Sigmoid colon (tissue), 4 donors: Measurements from ENCODE around the gene GPRASP3.

Source experiments
- EP300 ChIP-seq, 4 donors: sonication (generic); formaldehyde crosslinking; IDR thresholded peaks; one replicate each; pipeline ENCODE4 v1.6.1; 2017; ENCODE audit warnings: antibody characterized with exemption in 4 of 4
- POLR2A ChIP-seq, 2 donors: fragments of 450-650 bp; IDR thresholded peaks; one replicate each; pipeline ENCODE4 v1.6.1; 2016; ENCODE audit warnings: antibody characterized with exemption in 2 of 2, mild to moderate bottlenecking in 2 of 2, moderate library complexity in 2 of 2
- TF ChIP-seq, protein P1 (sequence below), 4 experiments: fragments of 450-650 bp in 3 of 4; fragments of 200-600 bp in 1 of 4; IDR thresholded peaks; one replicate each; pipeline ENCODE4 v1.5.1; 2016 to 2019; ENCODE audit warnings: antibody characterized with exemption in 4 of 4, mild to moderate bottlenecking in 3 of 4, moderate library complexity in 2 of 4

DNA sequence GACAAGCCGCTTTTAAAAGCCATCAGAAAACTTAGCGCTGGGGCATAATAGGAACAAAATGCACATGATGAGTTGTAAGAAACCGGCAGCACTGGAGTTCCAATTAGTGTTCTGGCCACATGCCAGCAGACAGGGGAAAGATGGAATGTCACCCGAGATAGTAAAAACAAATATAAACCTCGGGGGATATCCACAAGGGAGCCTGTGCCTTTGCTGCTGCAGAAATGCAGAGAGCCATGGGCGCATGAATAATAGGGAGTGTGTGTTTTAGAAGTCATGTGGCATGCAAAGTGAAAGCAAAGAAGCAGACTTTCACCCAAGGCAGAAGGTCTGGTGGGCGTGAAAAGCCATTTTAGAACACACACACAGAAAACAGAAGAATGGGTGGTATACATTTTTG is 19.1 kb downstream of the GPRASP3 start:
- TF ChIP-seq EP300 (IDR thresholded peaks at IDR 0.05): no peak
- TF ChIP-seq, protein P1, sequence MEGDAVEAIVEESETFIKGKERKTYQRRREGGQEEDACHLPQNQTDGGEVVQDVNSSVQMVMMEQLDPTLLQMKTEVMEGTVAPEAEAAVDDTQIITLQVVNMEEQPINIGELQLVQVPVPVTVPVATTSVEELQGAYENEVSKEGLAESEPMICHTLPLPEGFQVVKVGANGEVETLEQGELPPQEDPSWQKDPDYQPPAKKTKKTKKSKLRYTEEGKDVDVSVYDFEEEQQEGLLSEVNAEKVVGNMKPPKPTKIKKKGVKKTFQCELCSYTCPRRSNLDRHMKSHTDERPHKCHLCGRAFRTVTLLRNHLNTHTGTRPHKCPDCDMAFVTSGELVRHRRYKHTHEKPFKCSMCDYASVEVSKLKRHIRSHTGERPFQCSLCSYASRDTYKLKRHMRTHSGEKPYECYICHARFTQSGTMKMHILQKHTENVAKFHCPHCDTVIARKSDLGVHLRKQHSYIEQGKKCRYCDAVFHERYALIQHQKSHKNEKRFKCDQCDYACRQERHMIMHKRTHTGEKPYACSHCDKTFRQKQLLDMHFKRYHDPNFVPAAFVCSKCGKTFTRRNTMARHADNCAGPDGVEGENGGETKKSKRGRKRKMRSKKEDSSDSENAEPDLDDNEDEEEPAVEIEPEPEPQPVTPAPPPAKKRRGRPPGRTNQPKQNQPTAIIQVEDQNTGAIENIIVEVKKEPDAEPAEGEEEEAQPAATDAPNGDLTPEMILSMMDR (IDR thresholded peaks at IDR 0.05): no peak
- no peak for TF ChIP-seq POLR2A (IDR thresholded peaks at IDR 0.05)
